ENCODE results near the gene PSMB3.

Gene PSMB3

GRCh38 chr17:38751808-38752307 lies 683 bp upstream of the PSMB3 start:
- TF ChIP-seq CTCF (IDR thresholded peaks at IDR 0.05; ENCODE audit: low read length, missing control alignments): no peak
- peak; percentile 90 for DNase-seq (ENCODE audit: low read depth)
- peak overlapping the region; percentile 99 for H3K4me3 ChIP-seq (replicated peaks; ENCODE audit: low read depth, low read length)

- TF ChIP-seq CTCF (IDR thresholded peaks at IDR 0.05; ENCODE audit: low read length, missing control alignments): no peak
- peak overlapping the region; percentile 99 for H3K4me3 ChIP-seq (replicated peaks; ENCODE audit: low read depth, low read length)
- no peak for DNase-seq (ENCODE audit: low read depth)
These were observed 548 bp downstream of the PSMB3 start for GRCh38 chr17:38753071-38753506.

- peak; percentile 46 for TF ChIP-seq CTCF (IDR thresholded peaks at IDR 0.05; ENCODE audit: low read length, missing control alignments)
- peak; percentile 43 for DNase-seq (ENCODE audit: low read depth)
- H3K4me3 ChIP-seq (replicated peaks; ENCODE audit: low read depth, low read length): no peak overlapping the region
These were observed 9.1 kb downstream of the PSMB3 start for GRCh38 chr17:38761612-38762011.

GRCh38 chr17:38762231-38762630 lies 9.7 kb downstream of the PSMB3 start:
- TF ChIP-seq CTCF (IDR thresholded peaks at IDR 0.05; ENCODE audit: low read length, missing control alignments): no peak
- no peak overlapping the region for H3K4me3 ChIP-seq (replicated peaks; ENCODE audit: low read depth, low read length)
- DNase-seq (ENCODE audit: low read depth): no peak

- no peak for TF ChIP-seq CTCF (IDR thresholded peaks at IDR 0.05; ENCODE audit: low read length, missing control alignments)
- no peak for DNase-seq (ENCODE audit: low read depth)
- no peak overlapping the region for H3K4me3 ChIP-seq (replicated peaks; ENCODE audit: low read depth, low read length)
These were observed 13.8 kb downstream of the PSMB3 start for GRCh38 chr17:38766341-38766740.

- DNase-seq (ENCODE audit: low read depth): no peak
- no peak overlapping the region for H3K4me3 ChIP-seq (replicated peaks; ENCODE audit: low read depth, low read length)
These were observed 15.9 kb downstream of the PSMB3 start for GRCh38 chr17:38768417-38768816.

More at GRCh38 chr17:38768417-38768816, 15.9 kb downstream of the PSMB3 start:
- no peak for TF ChIP-seq CTCF (IDR thresholded peaks at IDR 0.05; ENCODE audit: low read length, missing control alignments)
